AG08395 (cell line): ENCODE measurements around the gene RASGRF2.
"Not testable (repeated sequence)": the region's sequence is repeated elsewhere in the genome, so short reads cannot be mapped to it uniquely, and the experiment has no call there.

Experiments used
- DNase-seq: peaks from one replicate; pipeline ENCODE4 v3.0.0; 2012; ENCODE audit warnings: mixed read lengths, low spot score

The RASGRF2 gene

GRCh38 chr5:80986382-80986781 is 26.2 kb downstream of the RASGRF2 start:
- no peak for DNase-seq

GRCh38 chr5:80987078-80987766 is 27.1 kb downstream of the RASGRF2 start:
- no peak for DNase-seq

- no peak for DNase-seq
These were observed 28.3 kb downstream of the RASGRF2 start for GRCh38 chr5:80988419-80988935.

GRCh38 chr5:80989883-80990282 is 29.7 kb downstream of the RASGRF2 start:
- DNase-seq, result no peak

- DNase-seq, result no peak
These were observed 30.4 kb downstream of the RASGRF2 start for GRCh38 chr5:80990527-80990926.

GRCh38 chr5:80990971-80991370 is 30.8 kb downstream of the RASGRF2 start:
- DNase-seq, result no peak

- no peak for DNase-seq
These were observed 35.7 kb downstream of the RASGRF2 start for GRCh38 chr5:80995908-80996307.

- DNase-seq, result no peak
These were observed 38.4 kb downstream of the RASGRF2 start for GRCh38 chr5:80998590-80998979.

GRCh38 chr5:81003811-81004386 is 43.7 kb downstream of the RASGRF2 start:
- no peak for DNase-seq

GRCh38 chr5:81005708-81006107 is 45.5 kb downstream of the RASGRF2 start:
- DNase-seq, result no peak

GRCh38 chr5:81006231-81006630 is 46.1 kb downstream of the RASGRF2 start:
- no peak for DNase-seq

- no peak for DNase-seq
These were observed 46.9 kb downstream of the RASGRF2 start for GRCh38 chr5:81006947-81007636.

- no peak for DNase-seq
These were observed 47.5 kb downstream of the RASGRF2 start for GRCh38 chr5:81007637-81008027.

- DNase-seq, result no peak
These were observed 50.4 kb downstream of the RASGRF2 start for GRCh38 chr5:81010336-81011169.

GRCh38 chr5:81014348-81014747 is 54.2 kb downstream of the RASGRF2 start:
- no peak for DNase-seq

- no peak for DNase-seq
These were observed 56.0 kb downstream of the RASGRF2 start for GRCh38 chr5:81016116-81016515.

GRCh38 chr5:81017320-81017719 is 57.2 kb downstream of the RASGRF2 start:
- DNase-seq, result no peak

GRCh38 chr5:81018608-81019007 is 58.4 kb downstream of the RASGRF2 start:
- DNase-seq, result not testable (repeated sequence)

GRCh38 chr5:81019748-81020147 is 59.6 kb downstream of the RASGRF2 start:
- no peak for DNase-seq

GRCh38 chr5:81020478-81021167 is 60.5 kb downstream of the RASGRF2 start:
- no peak for DNase-seq

- no peak for DNase-seq
These were observed 61.3 kb downstream of the RASGRF2 start for GRCh38 chr5:81021486-81021885.
